Keratinocyte (primary cell): ENCODE data around the gene SPTBN4.

Source experiments
- EZH2 ChIP-seq: IDR thresholded peaks from one replicate; pipeline ENCODE4 v1.6.1; 2012; ENCODE audit warnings: inconsistent platforms, mild to moderate bottlenecking, low read length, moderate library complexity
- TF ChIP-seq, protein P1 (sequence below), 3 experiments: IDR thresholded peaks in 1 of 3; conservative IDR thresholded peaks in 1 of 3; optimal IDR thresholded peaks in 1 of 3; 2 replicates in 2 of 3; 3 replicates in 1 of 3; pipeline versions ENCODE3 to v1.5.1; 2011; ENCODE audit warnings: low read length in 3 of 3, mild to moderate bottlenecking in 3 of 3, moderate library complexity in 2 of 3, control low read depth in 1 of 3, inconsistent platforms in 1 of 3; ENCODE audit not compliant: insufficient read depth in 2 of 3; ENCODE audit errors: extremely low read depth in 1 of 3

DNA sequence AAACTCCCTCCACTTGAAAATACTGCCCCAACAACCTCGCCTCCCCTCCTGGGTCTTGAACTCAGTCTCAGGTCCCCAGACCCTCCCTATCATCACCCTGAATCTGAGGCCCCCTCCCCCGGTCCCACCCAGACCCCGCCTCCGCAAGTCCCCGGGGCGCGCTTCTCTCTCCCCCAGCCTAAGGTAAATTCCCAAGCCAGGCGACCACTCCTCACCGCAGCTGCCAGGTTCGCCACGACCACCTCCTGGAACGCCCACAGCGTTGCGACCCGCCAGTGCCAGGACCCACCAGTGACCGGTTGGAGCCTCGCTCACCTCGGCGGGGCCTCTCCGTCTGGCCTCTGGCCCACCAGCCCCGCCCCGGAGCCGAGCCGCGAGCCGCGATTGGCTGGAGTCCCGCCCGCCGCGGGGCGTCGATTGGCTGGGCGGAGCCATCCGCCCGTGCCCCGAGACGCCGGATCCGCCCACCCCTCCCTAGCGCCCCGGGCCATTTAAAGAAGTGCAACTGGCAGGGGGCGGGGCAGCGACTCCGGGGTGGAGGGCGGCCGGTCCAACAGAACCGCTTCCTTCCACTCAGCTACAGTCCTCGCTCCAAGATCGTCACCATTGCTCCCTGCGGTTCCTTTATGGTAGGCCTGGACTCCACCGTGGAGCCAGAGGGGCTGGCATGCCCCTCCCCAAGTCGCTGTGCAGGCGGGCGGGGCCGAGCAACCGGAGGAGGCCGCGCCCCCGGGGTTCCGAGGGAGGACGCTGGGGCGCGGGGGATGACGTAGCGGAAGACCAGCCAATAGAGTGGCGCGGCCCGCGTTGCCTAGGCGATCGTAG is 22.6 kb upstream of the SPTBN4 start, which contains the start of gene SERTAD3:
- TF ChIP-seq, protein P1, sequence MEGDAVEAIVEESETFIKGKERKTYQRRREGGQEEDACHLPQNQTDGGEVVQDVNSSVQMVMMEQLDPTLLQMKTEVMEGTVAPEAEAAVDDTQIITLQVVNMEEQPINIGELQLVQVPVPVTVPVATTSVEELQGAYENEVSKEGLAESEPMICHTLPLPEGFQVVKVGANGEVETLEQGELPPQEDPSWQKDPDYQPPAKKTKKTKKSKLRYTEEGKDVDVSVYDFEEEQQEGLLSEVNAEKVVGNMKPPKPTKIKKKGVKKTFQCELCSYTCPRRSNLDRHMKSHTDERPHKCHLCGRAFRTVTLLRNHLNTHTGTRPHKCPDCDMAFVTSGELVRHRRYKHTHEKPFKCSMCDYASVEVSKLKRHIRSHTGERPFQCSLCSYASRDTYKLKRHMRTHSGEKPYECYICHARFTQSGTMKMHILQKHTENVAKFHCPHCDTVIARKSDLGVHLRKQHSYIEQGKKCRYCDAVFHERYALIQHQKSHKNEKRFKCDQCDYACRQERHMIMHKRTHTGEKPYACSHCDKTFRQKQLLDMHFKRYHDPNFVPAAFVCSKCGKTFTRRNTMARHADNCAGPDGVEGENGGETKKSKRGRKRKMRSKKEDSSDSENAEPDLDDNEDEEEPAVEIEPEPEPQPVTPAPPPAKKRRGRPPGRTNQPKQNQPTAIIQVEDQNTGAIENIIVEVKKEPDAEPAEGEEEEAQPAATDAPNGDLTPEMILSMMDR (optimal IDR thresholded peaks at IDR 0.05 in 1 of 3, IDR thresholded peaks at IDR 0.05 in 1 of 3, conservative IDR thresholded peaks at IDR 0.05 in 1 of 3; ENCODE audit: extremely low read depth in 1 of 3, insufficient read depth in 2 of 3, low read length in 3 of 3), result no peak
- TF ChIP-seq EZH2, result no peak
